ENCODE data around the gene GRIN2D.

The GRIN2D gene

GRCh38 chr19:48398375-48399235 lies 5.1 kb downstream of the GRIN2D start:
- DNase-seq: peak; percentile 86

- peak; percentile 50 for DNase-seq
These were observed 6.7 kb downstream of the GRIN2D start for GRCh38 chr19:48400018-48400742.

- DNase-seq: no peak
These were observed 7.8 kb downstream of the GRIN2D start for GRCh38 chr19:48401287-48401686.

GRCh38 chr19:48403606-48404005 lies 10.1 kb downstream of the GRIN2D start:
- peak; percentile 71 for DNase-seq

GRCh38 chr19:48405010-48405659 lies 11.7 kb downstream of the GRIN2D start:
- no peak for DNase-seq

GRCh38 chr19:48405850-48406249 lies 12.4 kb downstream of the GRIN2D start:
- no peak for DNase-seq

- DNase-seq: no peak
These were observed 20.6 kb downstream of the GRIN2D start for GRCh38 chr19:48413879-48414587.

GRCh38 chr19:48415395-48415794 lies 21.9 kb downstream of the GRIN2D start:
- DNase-seq: peak; percentile 86

GRCh38 chr19:48415806-48416221 lies 22.3 kb downstream of the GRIN2D start:
- no peak for DNase-seq

- DNase-seq: no peak
These were observed 24.0 kb downstream of the GRIN2D start for GRCh38 chr19:48417421-48417820.

GRCh38 chr19:48418317-48419064 lies 25.0 kb downstream of the GRIN2D start:
- DNase-seq: peak; percentile 51

- peak; percentile 79 for DNase-seq
These were observed 25.9 kb downstream of the GRIN2D start for GRCh38 chr19:48419158-48419920.

- DNase-seq: no peak
These were observed 28.1 kb downstream of the GRIN2D start for GRCh38 chr19:48421548-48421947.

- DNase-seq: peak; percentile 28
These were observed 31.3 kb downstream of the GRIN2D start for GRCh38 chr19:48424694-48425219.

- DNase-seq: no peak
These were observed 35.2 kb downstream of the GRIN2D start for GRCh38 chr19:48428670-48429069.

GRCh38 chr19:48433337-48433736 lies 39.9 kb downstream of the GRIN2D start:
- DNase-seq: peak; percentile 26

- no peak for DNase-seq
These were observed 43.1 kb downstream of the GRIN2D start for GRCh38 chr19:48436586-48436985.

- no peak for DNase-seq
These were observed 48.0 kb downstream of the GRIN2D start for GRCh38 chr19:48441360-48442050.

- DNase-seq: no peak
These were observed 48.9 kb downstream of the GRIN2D start for GRCh38 chr19:48442116-48443035.

All from hematopoietic multipotent progenitor cell treated with erythropoietin and hydrocortisone succinate and interleukin-3 and kit ligand, for 8 days (in vitro differentiated cells).